NCI-H1417 (cell line): Measurements from ENCODE around the gene CCDC6.
A peak's percentile ranks its signal among the peaks of the same experiment; 100 is the strongest.
"Not testable (repeated sequence)": the region's sequence is repeated elsewhere in the genome, so short reads cannot be mapped to it uniquely, and the experiment has no call there.

Experiments
- DNase-seq, 3 experiments: peaks; one replicate each; lab custom pipeline; 2025; lab: John Stamatoyannopoulos, UW

The CCDC6 gene

DNA sequence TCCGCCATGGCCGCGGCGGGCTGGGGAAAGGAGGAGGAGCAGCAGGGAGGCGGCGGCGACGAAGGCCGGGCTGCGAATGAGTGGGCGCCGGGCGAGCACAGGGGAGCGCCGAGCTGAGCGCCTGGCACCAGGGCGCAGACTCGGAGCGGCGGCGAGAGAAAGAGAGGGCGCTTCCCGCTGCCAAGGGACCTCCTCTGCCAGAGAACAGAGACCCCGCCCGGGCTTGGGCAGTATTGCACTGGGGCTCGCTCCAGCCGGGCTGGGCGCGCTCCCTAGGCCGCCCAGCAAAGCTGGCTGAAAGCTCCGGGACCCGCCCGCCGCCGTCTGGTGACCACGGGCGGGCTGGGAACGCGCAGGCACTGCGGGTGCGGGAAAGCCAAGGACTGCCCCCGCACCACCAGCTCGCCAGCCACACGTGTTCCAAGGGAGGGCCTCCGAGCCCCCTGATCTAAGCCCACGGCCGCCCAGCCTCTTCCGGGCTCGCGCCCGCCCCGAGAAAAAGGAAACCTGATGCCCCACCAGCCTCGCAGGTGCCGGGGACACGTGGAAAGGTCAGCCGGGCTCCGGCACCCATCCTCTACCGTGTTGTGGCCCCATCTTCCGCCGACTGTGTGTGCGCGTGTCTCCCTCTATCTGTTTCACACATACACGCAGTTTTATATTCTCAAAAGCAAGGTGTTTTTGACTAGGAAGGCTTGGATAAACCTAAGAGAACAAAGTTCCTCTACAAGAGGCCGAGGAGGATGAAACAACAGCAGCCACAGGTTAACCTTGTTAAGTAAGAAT is at the start of gene CCDC6:
Gene CCDC6 (minus strand): TSS at position 140 of the 786 bp plus-strand sequence. CDS start 132 bp downstream, at position 8.
- peak; percentile 85 to 94 (median 91) for DNase-seq

DNA sequence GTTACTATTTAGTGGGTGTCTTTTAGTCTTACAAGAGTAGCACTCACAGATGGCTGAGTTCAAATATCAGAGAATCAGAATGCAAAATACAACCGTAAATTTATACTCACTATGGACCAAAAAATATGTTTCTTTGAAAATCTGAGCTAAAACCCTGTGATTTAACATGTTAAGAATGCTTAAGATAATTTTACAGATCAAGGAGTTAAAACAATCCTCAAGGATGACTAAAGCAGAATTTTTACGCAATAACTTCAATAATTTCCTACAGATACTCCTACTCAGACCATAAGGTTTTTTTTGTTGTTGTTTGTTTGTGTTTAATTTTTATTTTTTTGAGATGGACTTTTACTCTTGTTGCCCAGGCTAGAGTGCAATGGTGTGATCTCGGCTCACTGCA is 47.9 kb upstream of the CCDC6 start:
- no peak for DNase-seq

GRCh38 chr10:59953711-59954110 is 47.4 kb upstream of the CCDC6 start:
- not testable (repeated sequence) for DNase-seq

- no peak for DNase-seq
Observed at GRCh38 chr10:59950105-59950504, 43.7 kb upstream of the CCDC6 start.

DNA sequence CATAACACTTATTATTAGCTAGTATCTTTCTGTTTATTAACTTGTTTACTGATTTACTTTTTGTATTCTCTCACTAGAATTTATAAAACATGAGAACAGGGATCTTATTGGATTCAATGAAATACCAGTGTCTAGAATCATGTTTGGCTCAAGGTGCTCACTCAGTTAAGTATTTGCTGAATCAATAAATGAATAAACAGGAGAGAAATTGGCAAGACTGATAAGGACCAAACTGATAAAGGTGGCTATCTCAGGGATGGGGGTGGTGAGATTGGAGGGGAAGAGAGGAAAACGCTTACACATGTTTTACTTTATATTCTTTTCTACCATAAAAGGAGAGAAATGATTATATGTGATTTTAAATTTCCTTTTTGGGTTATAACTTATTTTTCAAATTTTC is 43.3 kb upstream of the CCDC6 start:
- no peak for DNase-seq

GRCh38 chr10:59945991-59946390 is 39.6 kb upstream of the CCDC6 start:
- DNase-seq, result no peak

- no peak for DNase-seq
Observed at GRCh38 chr10:59945590-59945989, 39.2 kb upstream of the CCDC6 start.

DNA sequence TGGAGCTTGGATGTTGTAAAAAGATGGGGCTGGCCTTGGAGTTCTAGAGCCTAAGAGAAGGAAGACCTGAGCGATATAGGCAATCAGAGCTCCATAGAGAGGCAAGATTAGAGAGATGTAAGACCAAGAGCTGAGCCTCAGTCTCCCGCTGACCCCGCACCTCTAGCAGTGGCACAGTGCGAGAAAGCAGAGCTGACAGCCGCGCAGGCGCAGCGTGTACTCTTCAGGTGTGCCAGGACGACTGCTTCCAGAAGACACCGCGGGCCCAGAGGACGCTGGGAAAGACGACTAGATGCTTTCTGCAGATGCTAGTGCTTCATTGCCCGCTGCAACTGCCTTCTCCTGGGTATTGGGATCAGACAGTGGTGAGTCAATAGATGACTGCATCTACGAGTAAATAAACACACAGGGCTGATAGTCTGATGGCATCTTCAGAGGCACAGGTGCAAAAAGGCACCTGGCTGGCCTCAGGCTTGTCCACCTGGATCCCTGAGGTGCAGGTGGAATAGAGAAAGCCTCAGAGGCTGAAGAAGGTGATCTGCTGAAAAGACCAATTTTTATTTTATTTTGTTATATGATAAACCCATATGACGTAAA is 38.1 kb upstream of the CCDC6 start:
- no peak for DNase-seq

GRCh38 chr10:59942556-59942955 is 36.2 kb upstream of the CCDC6 start:
- no peak for DNase-seq

DNA sequence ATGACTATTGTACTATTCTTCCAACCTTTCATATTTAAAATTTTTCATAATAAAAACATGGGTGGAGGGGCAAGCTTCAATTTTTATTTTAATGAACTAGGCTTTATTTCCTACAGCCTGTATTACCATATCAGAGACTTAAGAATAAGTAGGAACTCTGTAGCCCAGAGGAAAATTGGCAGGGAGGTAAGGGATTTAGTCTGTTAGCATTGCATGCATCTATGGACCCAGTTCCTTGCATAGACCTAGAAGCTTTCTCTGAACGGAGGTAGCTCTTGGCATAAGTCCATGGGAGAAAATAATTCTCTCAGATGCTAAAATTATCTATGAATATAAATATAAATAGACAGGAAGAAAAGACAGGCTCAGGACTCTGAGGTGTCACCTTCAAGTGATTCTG is 31.4 kb upstream of the CCDC6 start:
- no peak for DNase-seq

DNA sequence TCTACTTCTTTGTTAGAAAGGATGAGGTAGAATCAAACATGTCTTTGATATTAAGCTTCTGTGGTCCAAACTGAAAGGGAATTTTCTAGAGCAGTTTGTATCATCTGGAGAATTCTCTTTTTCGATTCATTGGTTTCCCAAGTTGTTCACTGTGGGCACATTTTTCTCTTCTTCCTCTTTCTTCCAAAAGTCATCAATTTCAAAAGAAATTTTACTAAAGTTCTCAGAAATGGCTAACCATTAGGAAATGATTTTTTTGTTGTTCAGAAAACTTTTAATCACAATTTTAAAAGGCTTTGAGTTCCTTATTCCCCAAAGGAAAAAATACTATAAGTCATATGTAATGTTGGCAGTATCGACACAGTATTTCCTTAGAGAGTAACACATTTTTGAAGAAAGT is 28.3 kb upstream of the CCDC6 start:
- no peak for DNase-seq

DNA sequence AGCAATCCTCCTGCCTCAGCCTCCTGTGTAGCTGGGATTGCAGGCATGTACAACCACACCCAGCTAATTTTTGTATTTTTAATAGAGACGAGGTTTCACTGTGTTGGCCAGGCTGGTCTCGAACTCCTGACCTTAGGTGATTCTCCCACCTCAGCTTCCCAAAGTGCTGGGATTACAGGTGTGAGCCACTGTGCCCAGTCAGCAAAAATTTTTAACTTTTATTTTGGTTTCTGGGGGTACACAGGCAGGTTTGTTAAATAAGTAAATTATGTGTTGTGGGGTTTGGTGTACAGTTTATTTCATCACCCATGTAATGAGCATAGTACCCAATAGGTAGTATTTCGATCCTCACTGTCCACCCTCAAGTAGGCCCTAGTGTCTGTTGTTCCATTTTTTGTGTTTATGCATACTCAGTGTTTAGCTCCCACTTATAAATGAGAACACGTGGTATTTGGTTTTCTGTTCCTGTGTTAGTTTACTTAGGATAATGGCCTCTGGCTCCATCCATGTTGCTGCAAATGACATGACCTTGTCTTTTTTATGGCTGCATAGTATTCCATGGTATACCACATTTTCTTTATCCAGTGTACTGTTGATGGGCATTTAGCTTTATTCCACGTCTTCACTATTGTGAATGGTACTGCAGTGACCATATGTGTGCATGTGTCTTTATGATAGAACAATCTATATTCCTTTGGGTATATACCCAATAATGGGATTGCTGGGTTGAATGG is 24.6 kb upstream of the CCDC6 start:
- not testable (repeated sequence) for DNase-seq

DNA sequence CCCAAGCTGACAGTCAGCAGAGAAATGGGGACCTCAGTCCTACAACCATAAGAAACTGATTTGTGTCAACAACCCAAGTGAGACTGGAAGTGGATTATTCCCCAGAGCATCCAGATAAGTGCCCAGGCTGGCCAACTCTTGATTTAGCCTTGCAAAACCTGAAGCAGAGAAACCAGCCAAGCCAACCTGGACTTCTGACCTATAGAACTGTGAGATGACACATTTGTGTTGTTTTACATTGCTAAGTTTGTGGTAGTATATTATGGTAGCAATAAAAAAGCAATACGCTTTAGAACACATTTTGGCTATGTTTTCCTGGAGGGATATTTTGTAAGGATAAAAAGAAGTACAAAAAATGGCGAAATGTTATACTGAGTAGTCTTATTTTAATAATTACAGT is 19.7 kb upstream of the CCDC6 start:
- no peak for DNase-seq

DNA sequence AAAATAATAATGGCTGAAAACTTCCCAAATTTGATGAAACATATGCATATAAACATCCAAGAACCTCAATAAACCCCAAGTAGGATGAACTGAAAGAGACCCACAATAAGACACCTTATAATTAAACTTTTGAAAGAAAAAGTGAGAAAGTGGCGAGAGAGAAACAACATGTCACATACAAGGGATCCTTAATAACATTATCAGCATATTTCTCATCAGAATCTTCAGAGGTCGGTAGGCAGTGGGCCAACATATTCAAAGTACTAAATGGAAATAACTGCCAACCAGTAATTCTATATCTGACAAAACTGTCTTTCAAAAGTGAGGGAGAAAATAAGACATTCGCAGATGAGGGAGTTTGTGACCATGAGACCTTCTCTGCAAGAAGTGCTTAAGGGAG is 16.6 kb upstream of the CCDC6 start:
- no peak for DNase-seq

- DNase-seq, result no peak
Observed at GRCh38 chr10:59917922-59918321, 11.6 kb upstream of the CCDC6 start.

DNA sequence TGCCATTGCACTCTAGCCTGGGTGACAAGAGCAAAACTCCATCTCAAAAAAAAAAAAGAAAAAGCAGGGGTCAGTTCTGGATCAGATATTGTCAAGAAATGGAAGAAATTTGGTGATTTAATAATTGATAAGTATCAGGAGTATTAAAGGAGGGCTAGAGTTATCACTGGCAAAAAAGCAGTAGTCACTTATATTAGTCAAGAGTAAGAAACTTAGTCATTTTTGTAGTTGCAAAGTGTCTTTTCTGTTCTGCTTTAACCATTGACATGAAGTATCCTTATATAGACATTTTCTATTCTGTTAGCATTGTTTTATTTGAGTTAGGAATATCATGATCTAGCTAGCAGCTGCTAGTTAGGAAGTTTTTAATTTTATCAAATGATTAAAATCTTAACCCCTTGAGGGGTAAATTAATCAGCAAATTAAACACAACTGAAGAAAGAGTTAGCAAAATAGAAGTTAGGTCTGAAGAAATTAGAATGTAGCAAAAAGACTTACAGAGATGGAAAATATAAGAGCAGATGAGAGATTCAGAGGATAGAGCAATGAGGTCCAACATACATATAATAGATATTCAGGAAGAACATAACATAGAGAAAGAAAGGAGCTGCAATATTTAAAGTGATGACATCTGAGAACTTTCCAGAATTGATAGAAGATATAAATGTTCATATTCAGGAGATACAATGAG is 7.3 kb upstream of the CCDC6 start:
- DNase-seq, result no peak

DNA sequence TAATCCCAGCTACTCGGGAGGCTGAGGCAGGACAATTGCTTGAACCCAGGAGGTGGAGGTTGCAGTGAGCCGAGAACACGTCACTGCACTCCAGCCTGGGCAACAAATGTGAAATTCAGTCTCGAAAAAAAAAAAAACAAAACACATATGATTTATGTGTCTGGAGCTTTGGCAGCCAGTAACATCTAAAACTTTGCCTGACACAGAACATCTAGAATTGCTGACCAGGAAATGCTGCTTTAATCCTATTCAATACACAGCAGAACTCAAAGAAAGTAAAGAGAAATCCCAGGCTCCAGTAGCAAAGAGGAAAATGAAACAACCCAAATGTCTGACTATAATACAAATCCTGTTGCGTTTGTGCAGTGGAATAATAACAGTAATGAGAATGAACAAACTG is 4.5 kb upstream of the CCDC6 start:
- DNase-seq, result no peak

DNA sequence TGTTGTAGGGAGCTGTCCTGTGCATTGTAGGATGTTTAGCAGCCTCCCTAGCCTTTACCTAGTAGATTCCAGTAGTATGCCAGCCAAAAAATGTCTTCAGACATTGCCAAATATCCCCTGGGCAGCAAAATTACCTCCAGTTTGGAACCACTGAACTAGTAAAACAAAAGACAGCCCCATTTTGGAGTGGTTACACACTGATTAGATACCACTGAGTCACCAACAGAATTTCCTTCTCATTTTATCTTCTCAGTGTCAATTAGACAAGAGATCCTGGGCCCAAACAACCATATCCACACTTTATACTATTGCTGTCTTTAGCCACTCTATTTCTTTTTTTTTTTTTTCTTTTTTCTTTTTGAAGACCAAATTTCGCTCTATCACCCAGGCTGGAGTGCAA is 3.5 kb upstream of the CCDC6 start:
- no peak for DNase-seq

DNA sequence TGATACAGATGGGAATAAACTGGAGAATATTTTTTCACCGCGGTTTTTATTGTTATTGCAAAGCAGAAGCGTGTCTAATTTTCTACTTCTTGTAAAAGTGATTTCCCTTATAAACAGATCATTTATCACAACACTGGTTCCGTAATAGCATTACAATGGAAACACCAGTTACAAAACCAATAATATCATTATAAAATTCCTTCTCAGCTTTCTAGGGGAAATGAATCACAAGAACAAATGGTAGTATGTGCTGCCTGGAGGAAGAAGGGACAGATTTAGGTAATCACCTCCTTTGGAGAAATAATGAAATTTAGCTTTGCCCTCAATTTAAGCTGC is 2.4 kb upstream of the CCDC6 start:
- no peak for DNase-seq

- DNase-seq, result peak; percentile 22 to 48 (median 29)
Observed at GRCh38 chr10:59907918-59908807, 1.8 kb upstream of the CCDC6 start.

DNA sequence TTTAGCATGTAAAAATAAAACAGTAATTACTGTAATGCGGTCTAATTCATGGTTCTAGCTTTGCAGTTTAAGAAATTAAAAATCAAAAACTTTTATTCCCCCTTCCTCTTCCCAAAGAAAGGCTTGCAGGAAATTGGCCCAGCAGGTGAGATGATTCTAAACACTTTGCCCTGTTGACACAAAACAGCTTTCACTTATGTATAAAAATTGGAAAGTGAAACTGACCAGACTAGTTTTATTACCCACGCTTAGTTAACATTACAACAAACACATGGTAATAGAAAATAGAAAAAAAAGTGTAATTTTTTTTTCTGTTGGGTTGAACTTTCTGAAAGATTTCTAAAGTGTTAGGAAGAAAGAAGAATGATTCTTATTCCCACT is 1.2 kb upstream of the CCDC6 start:
- DNase-seq, result peak in 1 of 3 experiments; percentile 57
